B cell (primary cell): ENCODE data around the gene LPAR5.

ENCODE experiments used
- EZH2 ChIP-seq: IDR thresholded peaks from 2 replicates; pipeline ENCODE4 v1.6.1; 2012; ENCODE audit warnings: borderline replicate concordance, low read depth, mild to moderate bottlenecking, moderate library complexity, low read length; ENCODE audit not compliant: insufficient read depth, poor library complexity, severe bottlenecking
- TF ChIP-seq, protein P1 (sequence below): fragments of 200-600 bp; IDR thresholded peaks from one replicate; pipeline ENCODE4 v1.8.0; 2022; ENCODE audit warnings: antibody characterized with exemption, mild to moderate bottlenecking

GRCh38 chr12:6620885-6621274 is 14.9 kb downstream of the LPAR5 start:
- TF ChIP-seq, protein P1, sequence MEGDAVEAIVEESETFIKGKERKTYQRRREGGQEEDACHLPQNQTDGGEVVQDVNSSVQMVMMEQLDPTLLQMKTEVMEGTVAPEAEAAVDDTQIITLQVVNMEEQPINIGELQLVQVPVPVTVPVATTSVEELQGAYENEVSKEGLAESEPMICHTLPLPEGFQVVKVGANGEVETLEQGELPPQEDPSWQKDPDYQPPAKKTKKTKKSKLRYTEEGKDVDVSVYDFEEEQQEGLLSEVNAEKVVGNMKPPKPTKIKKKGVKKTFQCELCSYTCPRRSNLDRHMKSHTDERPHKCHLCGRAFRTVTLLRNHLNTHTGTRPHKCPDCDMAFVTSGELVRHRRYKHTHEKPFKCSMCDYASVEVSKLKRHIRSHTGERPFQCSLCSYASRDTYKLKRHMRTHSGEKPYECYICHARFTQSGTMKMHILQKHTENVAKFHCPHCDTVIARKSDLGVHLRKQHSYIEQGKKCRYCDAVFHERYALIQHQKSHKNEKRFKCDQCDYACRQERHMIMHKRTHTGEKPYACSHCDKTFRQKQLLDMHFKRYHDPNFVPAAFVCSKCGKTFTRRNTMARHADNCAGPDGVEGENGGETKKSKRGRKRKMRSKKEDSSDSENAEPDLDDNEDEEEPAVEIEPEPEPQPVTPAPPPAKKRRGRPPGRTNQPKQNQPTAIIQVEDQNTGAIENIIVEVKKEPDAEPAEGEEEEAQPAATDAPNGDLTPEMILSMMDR: no peak
- no peak for TF ChIP-seq EZH2
